Upper lobe of left lung (tissue), 6 donors: ENCODE data around the gene ACSL5. TPM values are rescaled to one million over a fixed set of nuclear protein-coding genes. Genes with fewer than 3 reads are reported as not detected.

Experiments used
- ATAC-seq, 2 donors: fragments of 200-7000 bp; cut with Tn5 transposase; one replicate each; pipeline ENCODE4 v1.9.1; 2022; ENCODE audit warnings: mild to moderate bottlenecking in 2 of 2, moderate library complexity in 2 of 2; ENCODE audit not compliant: low FRiP score in 2 of 2
- DNase-seq, 2 donors: peaks; one replicate each; pipeline ENCODE4 v3.0.0-alpha.2; 2019 to 2020
- H3K27ac ChIP-seq, 4 donors: fragments of 200-600 bp; sonication (generic); one replicate each; pipeline ENCODE4 v1.5.1; 2016 to 2019
- H3K27me3 ChIP-seq, 4 donors: fragments of 200-600 bp; sonication (generic); one replicate each; pipeline ENCODE4 v1.5.1; 2017 to 2019
- H3K36me3 ChIP-seq, 4 donors: fragments of 200-600 bp; sonication (generic); one replicate each; pipeline ENCODE4 v1.5.1; 2016 to 2019
- H3K4me1 ChIP-seq, 4 donors: fragments of 200-600 bp; sonication (generic); one replicate each; pipeline ENCODE4 v1.5.1; 2018 to 2019
- H3K4me3 ChIP-seq, 4 donors: fragments of 200-600 bp; sonication (generic); one replicate each; pipeline ENCODE4 v1.5.1; 2017 to 2019; ENCODE audit warnings: mild to moderate bottlenecking in 2 of 4, moderate library complexity in 1 of 4
- H3K9me3 ChIP-seq, 4 donors: fragments of 200-600 bp; sonication (generic); one replicate each; pipeline ENCODE4 v1.5.1; 2018 to 2019
- EP300 ChIP-seq, 4 donors: sonication (generic); formaldehyde crosslinking; IDR thresholded peaks; one replicate each; pipeline ENCODE4 v1.5.1; 2017; ENCODE audit warnings: antibody characterized with exemption in 4 of 4, control low read depth in 2 of 4
- POLR2A ChIP-seq, 4 donors: fragments of 450-650 bp; IDR thresholded peaks; one replicate each; pipeline ENCODE4 v1.5.1; 2016 to 2017; ENCODE audit warnings: antibody characterized with exemption in 4 of 4, mild to moderate bottlenecking in 2 of 4
- POLR2AphosphoS5 ChIP-seq, 2 donors: sonication (generic); formaldehyde crosslinking; IDR thresholded peaks; one replicate each; pipeline ENCODE4 v1.5.1; 2017; ENCODE audit warnings: antibody characterized with exemption in 2 of 2
- WGBS, 2 donors: methylation state at CpG; one replicate each; pipeline ENCODE4 v1.1.5; 2017 to 2018; 5-methylcytosine and 5-hydroxymethylcytosine counted together
- total RNA-seq, 6 donors: library from RNA; depleted of rRNA in 4 of 6; stranded (reverse); fragments of >200 nt in 4 of 6; gene quantifications; one replicate each; pipeline versions ENCODE4 v1.1.0 to v1.2.1, GENCODE V29; 2016 to 2021
- TF ChIP-seq, protein P1 (sequence below), 6 experiments: fragments of 450-650 bp in 4 of 6; fragments of 200-600 bp in 2 of 6; sonication (generic) in 2 of 6; IDR thresholded peaks; one replicate each; pipeline ENCODE4 v1.5.1; 2016 to 2019; ENCODE audit warnings: antibody characterized with exemption in 6 of 6
- donor health status: DM: no; HTN: no; CAD: no; lungs with moderate emphysema.
- donor health status: DM: no; HTN: yes; CAD: no; lungs with severe emphysema.

Gene ACSL5
- total RNA-seq, 6 donors from 2014 or later, result 33.2 to 73.0 (median 62.0) TPM

DNA sequence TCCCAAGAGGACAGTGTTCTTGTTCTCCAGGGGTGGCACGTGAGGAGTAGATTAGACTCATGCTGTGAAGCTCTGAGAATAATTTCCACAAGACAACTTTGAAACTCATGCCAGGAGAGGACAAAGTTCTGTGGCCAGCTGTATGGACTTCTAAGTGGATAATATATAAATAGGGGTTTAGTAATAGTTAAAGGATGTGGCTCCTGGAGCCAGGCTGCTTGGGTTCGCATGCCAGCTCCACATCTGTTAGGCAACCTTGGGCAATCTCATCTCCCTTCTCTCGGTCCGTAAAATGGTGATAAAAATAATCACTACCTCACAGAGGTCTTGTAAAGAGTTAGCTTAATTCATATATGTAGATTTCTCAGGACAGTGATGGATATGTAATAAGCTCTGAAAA is 35.8 kb downstream of the ACSL5 start:
- TF ChIP-seq POLR2A (IDR thresholded peaks at IDR 0.05) (no peak), EP300 (IDR thresholded peaks at IDR 0.05) (no peak)
- TF ChIP-seq, protein P1, sequence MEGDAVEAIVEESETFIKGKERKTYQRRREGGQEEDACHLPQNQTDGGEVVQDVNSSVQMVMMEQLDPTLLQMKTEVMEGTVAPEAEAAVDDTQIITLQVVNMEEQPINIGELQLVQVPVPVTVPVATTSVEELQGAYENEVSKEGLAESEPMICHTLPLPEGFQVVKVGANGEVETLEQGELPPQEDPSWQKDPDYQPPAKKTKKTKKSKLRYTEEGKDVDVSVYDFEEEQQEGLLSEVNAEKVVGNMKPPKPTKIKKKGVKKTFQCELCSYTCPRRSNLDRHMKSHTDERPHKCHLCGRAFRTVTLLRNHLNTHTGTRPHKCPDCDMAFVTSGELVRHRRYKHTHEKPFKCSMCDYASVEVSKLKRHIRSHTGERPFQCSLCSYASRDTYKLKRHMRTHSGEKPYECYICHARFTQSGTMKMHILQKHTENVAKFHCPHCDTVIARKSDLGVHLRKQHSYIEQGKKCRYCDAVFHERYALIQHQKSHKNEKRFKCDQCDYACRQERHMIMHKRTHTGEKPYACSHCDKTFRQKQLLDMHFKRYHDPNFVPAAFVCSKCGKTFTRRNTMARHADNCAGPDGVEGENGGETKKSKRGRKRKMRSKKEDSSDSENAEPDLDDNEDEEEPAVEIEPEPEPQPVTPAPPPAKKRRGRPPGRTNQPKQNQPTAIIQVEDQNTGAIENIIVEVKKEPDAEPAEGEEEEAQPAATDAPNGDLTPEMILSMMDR (IDR thresholded peaks at IDR 0.05), result no peak
- DNase-seq, result no peak
- Histone ChIP-seq H3K4me1 (no peaks in the 10 kb centered on the region), H3K27ac (no peak overlapping the region), H3K27me3 (no peaks in the 10 kb centered on the region), H3K9me3 (no peaks in the 10 kb centered on the region), H3K4me3 (no peak overlapping the region), H3K36me3 (peaks cover 2 to 88% (median 51%) of the 10 kb centered on the region in 4 donors)
- no peak for ATAC-seq
- WGBS, 2 donors, result 76 to 86% methylated on average over 4 of the region's 4 CpGs

DNA sequence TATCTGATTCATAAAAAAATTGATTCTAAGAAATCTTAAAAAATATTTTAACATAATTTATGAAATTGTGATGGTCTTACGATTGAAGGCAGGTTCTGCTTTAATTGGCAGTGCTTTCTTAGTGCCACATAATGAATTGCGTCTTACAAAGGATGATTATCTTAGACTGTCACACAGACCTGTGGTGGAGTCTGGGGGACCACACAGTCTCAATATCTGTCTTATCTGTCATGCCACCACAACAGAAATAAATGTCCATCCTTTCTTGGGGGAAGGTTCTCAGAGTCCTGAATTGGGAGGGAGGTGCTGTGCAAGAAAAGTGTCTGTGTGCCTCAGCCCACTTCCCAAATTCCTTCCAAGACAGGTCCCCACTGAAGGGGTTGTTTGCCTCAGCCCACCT is 38.8 kb downstream of the ACSL5 start:
- peaks cover 2 to 90% (median 58%) of the 10 kb centered on the region in 4 donors for H3K36me3 ChIP-seq
- no peak for TF ChIP-seq POLR2A (IDR thresholded peaks at IDR 0.05)
- TF ChIP-seq POLR2AphosphoS5 (IDR thresholded peaks at IDR 0.05), result no peak
- TF ChIP-seq, protein P1 (IDR thresholded peaks at IDR 0.05), result no peak
- no peak for TF ChIP-seq EP300 (IDR thresholded peaks at IDR 0.05)
- 96 to 99% methylated on average over 2 of the region's 2 CpGs for WGBS, 2 donors

DNA sequence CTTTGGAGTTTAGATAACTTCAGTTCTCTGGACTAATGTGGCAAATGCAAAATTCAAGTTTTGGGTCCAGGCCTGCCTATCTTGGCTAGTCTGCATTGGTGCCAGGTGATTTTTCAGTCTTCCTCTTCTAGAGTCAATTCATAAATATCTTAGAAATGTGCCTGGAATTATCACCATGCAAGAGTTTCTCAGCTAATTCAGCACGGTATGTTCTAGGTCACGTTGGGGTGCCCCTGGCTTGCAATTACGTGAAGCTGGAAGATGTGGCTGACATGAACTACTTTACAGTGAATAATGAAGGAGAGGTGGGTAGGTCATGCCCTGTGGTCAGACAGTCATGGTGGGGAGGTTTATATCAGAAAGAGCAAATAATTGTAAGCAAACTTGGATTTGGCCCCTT is 47.8 kb downstream of the ACSL5 start:
- Histone ChIP-seq H3K36me3 (peaks cover 14 to 72% (median 58%) of the 10 kb centered on the region in 4 donors), H3K27me3 (no peaks in the 10 kb centered on the region), H3K9me3 (no peaks in the 10 kb centered on the region), H3K4me3 (no peak overlapping the region), H3K27ac (no peak overlapping the region), H3K4me1 (no peaks in the 10 kb centered on the region)
- ATAC-seq (no peak), DNase-seq (no peak)
- TF ChIP-seq, protein P1 (IDR thresholded peaks at IDR 0.05), result no peak
- WGBS, 2 donors, result 90 to 94% methylated on average over 3 of the region's 3 CpGs

More for the DNA sequence above, 38.8 kb downstream of the ACSL5 start:
- Histone ChIP-seq H3K9me3 (no peaks in the 10 kb centered on the region), H3K27ac (no peak overlapping the region), H3K4me3 (no peak overlapping the region), H3K4me1 (no peaks in the 10 kb centered on the region), H3K27me3 (no peaks in the 10 kb centered on the region)
- DNase-seq, result no peak
- ATAC-seq, result no peak

DNA sequence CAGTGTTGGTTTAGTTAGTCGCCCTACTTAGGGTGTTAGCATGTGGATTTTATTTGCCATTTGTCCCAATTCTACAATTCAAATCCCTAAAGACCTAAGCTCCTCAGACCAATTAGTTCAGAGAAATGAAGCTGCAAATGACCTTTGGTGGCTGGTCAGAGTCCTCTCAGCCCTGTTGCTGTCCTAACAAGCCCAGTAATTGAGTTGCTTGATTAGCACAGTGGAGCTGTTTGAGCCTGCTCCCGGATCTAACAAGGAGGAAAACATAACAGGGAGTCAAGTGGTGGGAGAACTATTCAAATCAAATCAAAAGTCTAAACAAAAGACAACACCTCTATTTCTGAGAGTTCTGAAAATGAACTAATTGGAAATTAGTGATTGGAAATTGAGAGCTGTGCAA is 50.7 kb downstream of the ACSL5 start:
- Histone ChIP-seq H3K27me3 (no peaks in the 10 kb centered on the region), H3K4me3 (no peak overlapping the region), H3K4me1 (no peaks in the 10 kb centered on the region), H3K27ac (no peak overlapping the region), H3K9me3 (no peaks in the 10 kb centered on the region), H3K36me3 (peaks cover 12 to 86% (median 57%) of the 10 kb centered on the region in 4 donors)
- ATAC-seq (no peak), DNase-seq (no peak)
- WGBS, 2 donors, result 68 to 82% methylated on average over 2 of the region's 2 CpGs
- TF ChIP-seq, protein P1 (IDR thresholded peaks at IDR 0.05), result no peak
- TF ChIP-seq EP300 (IDR thresholded peaks at IDR 0.05), result no peak
- TF ChIP-seq POLR2A (IDR thresholded peaks at IDR 0.05), result no peak
- no peak for TF ChIP-seq POLR2AphosphoS5 (IDR thresholded peaks at IDR 0.05)

DNA sequence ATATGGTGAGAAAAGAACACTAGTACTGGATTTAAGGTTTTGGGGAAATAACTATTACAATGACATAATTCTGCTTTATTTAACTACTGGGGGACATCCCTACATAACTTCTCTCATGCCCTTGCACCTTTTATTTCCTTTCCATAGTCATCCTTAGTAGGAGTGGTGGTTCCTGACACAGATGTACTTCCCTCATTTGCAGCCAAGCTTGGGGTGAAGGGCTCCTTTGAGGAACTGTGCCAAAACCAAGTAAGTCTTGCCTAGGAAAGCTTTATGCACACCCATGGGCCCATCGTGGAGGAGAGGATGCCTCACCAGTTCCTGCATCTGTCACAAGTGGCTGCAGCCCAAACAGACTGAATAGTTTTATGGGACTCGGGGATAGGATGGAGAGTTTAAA is 52.2 kb downstream of the ACSL5 start:
- no peak overlapping the region for H3K4me3 ChIP-seq
- peaks cover 12 to 93% (median 68%) of the 10 kb centered on the region in 4 donors for H3K36me3 ChIP-seq
- ATAC-seq (no peak), DNase-seq (no peak)
- H3K27me3 ChIP-seq, result no peaks in the 10 kb centered on the region
- H3K4me1 ChIP-seq, result no peaks in the 10 kb centered on the region
- TF ChIP-seq POLR2A (IDR thresholded peaks at IDR 0.05), result no peak
- no peak for TF ChIP-seq POLR2AphosphoS5 (IDR thresholded peaks at IDR 0.05)
- no peak overlapping the region for H3K27ac ChIP-seq
- WGBS, 2 donors, result 74 to 79% methylated on average over 2 of the region's 2 CpGs
- H3K9me3 ChIP-seq, result no peaks in the 10 kb centered on the region
